GM19467 (cell line): Measurements from ENCODE around the gene ARID1A.
A peak's percentile ranks its signal among the peaks of the same experiment; 100 is the strongest.
"Not testable (repeated sequence)": the region's sequence is repeated elsewhere in the genome, so short reads cannot be mapped to it uniquely, and the experiment has no call there.

Experiments
- ATAC-seq: cut with Tn5 transposase; IDR thresholded peaks from one replicate; pipeline ENCODE4 v1.9.1; 2021; ENCODE audit warnings: mild to moderate bottlenecking, moderate library complexity; ENCODE audit not compliant: unreplicated experiment

Gene ARID1A

DNA sequence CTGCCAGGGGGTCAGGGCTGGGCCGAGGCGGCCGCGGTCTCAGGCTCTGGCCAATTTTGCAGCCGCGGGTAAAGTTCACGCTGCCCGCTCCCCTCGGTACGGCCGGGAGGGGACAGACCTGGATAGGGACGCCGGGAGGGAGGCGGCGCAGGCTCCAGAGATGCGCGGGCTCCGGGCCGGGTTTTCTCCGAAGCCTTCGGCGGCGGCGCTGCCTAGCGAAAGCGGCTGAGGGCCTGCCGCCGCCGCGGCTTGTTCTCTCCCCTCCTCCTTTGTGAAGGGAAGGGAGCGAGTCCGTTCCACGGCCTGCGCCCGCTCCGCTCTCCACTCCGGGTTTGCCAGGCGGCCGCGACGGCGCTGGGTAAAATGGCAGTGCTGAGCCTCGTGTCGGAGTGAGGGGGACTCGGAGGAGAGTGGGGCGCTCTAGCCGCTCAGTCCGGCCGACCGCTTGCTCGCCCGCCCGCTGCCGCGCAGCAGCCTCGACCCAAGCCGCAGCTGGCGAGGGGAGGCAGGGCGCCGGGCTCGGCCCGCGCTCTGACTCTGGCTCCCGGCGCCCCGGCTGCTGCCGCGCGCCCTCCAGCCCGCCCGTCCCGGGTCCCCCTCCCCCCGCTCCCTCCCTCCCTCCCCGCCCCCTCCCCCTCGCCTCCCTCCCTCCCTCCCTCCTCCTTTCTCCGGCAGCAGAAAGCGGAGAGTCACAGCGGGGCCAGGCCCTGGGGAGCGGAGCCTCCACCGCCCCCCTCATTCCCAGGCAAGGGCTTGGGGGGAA is at the start of gene ARID1A:
Gene ARID1A (plus strand): TSS at position 660 of the 763 bp plus-strand sequence. CDS start 389 bp downstream, outside the sequence.
- ATAC-seq: peak; percentile 44

DNA sequence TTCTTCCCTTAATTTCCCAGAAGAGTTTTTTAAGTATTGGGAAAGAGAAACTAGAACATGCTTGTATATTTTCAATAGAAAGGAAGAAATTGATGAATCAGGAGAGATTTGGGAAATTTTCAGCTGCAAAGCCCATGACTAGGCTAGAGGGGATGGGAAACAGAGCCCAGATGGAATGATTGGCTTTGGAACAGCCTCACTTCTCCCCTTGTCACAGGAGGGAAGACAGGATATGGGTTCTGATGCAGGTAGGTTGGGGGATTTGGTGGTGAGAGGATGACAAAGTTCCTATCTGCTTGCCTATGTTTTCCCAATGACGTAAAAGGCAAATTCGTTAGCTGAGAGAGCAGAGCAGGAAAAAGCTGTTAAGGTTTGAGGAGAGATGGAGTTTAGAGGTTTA is 31.0 kb upstream of the ARID1A start:
- ATAC-seq: no peak

DNA sequence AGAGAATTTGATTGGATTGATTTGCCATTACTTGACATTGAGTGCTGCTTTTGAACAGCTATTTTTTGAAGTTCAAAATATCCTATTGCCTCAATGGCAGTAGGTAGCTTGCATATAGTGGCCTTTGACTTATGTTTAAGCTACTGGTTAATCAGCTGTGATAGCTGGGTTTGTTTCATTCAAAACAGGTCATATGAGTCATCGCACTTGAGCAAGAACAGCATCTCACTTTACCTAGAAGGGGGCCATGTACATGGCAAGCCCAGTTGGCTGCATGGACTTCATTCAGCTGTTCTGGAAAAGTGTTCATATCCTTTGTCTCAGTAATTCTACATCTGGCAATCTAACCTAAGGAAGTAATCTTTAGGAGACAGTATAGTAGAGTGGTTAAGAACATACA is 29.0 kb upstream of the ARID1A start:
- no peak for ATAC-seq

DNA sequence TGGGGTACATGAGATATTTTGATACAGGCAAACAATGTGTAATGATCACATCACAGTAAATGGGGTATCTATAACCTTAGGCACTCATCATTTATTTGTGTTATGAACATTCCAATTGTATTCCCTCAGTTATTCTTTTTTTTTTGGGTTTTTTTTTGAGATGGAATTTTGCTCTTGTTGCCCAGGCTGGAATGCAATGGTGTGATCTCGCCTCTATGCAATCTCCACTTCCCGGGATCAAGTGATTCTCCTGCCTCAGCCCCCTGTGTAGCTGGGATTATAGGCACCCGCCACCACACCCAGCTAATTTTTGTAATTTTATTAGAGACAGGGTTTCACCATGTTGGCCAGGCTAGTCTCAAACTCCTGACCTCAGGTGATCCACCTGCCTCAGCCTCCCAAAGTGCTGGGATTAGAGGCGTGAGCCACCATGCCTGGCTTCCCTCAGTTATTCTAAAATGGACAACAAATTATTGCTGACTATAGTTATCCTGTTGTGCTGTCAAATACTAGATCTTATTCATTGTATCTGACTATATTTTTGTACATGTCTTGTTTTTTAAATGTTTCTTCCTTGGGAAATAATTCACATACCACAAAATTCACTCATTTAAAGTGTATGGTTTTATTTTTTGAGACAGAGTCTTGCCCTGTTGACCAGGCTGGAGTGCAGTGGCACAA is 27.6 kb upstream of the ARID1A start:
- not testable (repeated sequence) for ATAC-seq

DNA sequence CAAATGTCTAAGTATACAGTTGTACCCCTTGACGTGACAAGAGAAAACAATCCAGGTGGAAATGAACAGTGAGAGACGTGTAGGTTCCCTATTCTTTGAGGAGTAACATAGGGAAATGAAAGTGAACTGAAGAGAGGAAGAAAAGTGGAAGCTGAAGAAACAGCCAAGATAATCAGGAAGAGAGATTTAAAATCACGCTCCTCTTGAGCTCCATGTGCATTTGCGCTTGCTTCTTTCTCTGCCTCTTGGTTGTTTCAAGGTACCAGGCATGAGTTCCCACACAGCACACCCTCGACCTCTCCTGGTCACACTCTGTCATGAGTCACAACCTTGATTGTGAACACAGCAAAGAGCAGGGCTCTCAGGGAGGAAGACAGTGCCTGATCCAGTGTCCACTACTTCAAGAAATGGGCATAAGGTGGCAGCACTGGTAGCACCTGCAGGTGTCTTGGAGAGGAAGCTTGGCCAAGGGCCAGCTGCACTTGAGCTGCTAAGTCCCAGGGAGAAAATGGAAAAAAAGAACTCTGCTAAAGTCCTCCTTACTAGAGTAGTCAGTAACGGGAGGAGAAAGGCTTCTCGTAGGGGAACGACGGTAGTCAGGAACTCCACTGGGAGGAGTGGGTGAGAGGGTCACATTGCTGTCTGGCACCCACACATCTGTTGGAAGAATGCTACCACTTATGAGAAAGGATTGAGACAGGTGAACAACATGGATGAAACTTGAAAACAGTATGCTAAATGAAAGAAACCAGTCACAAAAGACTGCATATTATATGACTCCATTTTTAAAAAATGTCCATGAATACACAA is 18.3 kb upstream of the ARID1A start:
- no peak for ATAC-seq

DNA sequence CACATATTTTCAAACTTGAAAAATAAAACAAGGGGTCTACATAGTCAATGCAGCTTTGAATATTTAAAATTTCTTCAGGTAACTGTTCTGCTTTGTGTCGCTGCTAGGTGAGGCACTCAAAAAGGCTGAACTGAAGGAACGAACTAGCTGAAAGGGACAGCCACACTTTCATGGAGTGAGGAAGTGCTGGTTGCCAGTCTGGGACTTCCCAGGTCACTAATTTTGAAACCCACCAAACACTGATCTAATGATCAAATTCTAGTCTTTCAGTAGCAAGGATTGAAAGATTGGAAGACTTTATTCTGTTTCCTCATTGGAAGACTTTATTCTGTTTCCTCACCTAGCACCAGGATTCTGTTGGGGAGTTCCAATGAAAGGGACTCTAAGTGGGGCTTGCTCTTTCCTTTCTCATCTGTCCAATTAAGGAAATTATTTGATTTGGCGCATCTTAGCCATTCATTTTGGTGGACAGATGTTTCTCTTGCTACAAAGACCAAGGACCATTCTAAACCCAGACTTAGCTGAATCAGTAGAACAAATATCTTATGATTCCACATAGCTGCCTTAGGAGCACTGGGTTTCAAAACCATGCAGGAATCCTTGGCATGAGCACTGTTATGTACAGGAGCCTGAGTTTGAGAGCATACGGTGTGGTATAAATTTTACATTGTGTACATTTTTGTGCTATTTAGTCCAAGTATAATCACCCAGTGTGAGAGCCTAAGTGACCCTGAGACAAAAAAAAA is 10.9 kb upstream of the ARID1A start:
- ATAC-seq: no peak

- no peak for ATAC-seq
Measured at GRCh38 chr1:26686795-26687194, 9.0 kb upstream of the ARID1A start.

DNA sequence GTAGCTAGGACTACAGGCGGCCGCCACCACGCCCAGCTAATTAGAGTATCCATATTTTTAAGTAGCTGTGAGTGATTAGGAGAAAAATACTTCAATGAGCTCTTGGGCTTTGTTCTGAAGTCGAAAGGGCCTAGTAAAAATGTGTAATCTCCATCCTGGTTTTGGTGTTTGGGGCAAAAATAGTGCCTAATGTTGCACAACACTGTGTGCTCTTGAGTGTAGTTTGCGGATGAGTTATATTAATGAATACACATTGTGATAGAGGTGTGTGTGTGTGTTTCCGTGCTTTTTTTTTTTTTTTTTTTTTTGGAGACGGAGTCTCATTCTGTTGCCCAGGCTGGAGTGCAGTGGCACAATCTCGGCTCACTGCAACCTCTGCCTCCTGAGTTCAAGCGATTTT is 6.3 kb upstream of the ARID1A start:
- no peak for ATAC-seq

GRCh38 chr1:26690157-26690556 is 5.7 kb upstream of the ARID1A start:
- ATAC-seq: no peak

DNA sequence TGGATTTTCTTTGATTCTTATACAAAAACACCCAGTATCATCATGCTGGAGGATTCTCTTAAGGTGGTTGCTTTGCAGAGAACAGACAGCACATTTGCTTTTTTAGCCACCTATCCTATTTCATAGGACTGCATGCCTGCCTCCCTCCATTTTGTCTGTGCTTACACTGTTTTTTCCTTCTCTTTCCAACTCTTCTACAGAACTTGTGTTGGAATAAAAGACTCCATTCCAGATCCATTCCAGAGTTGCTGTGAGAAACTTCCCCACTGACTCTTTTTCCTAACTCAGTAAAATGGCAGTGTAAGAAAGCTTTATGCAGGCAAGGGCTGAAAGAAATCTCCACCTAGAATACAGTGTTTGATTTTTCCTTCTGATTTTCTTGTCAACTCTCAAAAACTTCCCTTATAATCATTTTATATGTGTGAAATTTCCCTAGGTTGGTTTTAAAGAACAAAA is 5.2 kb upstream of the ARID1A start:
- no peak for ATAC-seq

DNA sequence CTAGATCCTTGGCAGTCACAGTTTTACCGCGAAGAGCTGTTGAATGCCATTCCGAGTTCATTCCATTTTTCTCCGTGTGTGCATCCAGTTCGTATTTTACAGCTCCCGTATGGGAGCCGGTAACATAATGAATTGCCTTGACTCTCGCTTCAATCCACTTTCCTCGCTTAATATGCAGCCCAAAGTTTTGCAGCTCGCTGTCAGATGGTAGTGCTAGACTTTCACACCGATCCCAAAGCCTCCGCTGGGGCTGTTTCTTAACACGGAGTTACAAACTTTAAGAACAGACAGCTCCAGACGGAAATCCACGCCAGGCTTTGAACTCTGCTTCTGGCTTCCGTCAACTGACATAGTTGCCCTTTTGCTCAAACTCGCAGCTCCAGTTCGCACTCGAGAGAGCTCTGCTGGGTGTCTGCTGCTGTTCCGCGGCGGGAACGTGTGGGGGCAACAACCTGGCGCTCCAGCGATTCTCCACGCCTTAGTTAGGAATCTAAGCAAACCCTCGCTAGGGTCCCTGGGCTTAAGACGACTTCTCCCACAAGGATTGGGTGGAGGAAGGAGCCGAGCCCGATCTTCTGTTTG is 3.5 kb upstream of the ARID1A start:
- ATAC-seq: no peak

DNA sequence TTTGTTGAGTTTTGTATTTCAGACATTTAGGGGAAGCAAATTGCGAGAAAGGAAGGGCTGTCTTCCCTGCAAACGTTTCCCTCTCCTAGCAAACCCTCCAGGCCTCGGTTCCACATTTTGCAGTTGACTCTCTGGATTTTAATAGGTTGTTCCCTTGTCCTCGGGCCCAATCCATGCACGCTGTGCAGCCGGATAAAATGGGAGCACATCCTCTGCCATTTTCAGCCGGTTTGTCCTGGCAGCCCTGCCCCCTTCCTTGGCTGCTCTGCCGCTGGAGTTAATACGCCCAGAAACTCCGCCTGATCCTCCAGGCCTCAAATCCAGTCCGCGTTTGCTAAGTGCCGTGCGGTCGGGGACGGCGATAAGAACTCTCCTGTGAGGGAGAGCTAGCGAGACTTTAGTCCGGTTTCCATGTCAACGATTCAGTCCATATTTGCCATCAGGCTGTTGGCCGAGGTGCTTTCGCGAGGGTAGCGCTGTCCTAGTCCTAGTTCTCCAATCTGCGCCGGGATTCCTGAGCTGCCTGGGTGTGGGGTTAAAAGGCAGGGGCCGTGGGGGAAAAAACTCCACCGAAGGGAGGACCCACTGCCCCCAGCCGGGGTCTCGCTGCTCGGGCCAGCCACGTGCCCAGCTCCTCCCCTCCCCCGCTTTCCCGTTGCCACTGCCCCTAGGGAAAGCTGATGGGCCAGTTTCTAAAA is 2.9 kb upstream of the ARID1A start:
- ATAC-seq: peak; percentile 29

DNA sequence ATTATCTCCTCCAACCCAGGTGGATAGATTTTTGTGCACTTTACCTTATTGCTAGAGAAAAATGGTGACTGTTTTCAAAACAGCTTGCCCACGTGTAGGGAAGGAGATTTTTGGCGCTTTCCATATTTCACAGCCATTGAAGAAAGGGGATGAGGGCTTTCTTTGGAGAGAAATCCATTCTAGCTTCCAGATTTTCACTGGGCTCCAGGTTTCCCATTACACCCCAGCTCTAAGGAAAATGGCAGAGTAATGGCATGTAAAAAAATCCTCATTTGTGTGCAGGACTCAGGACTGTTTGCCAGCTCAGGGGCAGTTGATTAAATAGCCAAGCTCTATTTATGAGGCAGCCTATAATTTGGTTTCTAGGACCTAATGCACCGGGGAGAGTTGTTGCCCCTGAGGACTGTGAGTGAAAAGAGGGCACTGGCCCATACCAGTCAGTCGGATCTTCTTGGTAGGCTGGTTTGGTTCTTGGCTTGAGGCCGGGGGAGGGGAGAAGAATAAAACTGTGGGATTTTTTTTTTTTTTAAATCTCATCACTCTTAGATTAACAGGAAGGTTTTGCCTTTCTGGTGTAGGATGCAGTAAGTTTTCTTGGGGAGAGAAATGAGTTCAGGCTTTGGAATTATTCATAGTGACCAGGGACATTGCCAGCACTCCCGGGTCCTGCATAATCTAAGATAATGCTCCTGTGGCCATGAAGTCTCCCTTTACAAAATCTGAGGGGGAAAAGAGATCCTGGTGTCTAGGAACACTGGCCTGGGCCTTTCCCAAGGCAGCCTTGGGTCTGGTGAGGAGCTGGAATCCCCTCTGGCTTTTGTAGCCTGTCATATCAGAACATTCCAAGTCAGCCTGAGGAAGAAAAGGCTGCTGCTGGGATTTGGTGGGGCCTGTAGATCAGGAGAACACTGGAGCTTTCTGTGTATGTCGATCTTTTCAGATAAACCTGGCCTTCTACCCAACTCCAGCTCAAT is 1.9 kb upstream of the ARID1A start:
- no peak for ATAC-seq

DNA sequence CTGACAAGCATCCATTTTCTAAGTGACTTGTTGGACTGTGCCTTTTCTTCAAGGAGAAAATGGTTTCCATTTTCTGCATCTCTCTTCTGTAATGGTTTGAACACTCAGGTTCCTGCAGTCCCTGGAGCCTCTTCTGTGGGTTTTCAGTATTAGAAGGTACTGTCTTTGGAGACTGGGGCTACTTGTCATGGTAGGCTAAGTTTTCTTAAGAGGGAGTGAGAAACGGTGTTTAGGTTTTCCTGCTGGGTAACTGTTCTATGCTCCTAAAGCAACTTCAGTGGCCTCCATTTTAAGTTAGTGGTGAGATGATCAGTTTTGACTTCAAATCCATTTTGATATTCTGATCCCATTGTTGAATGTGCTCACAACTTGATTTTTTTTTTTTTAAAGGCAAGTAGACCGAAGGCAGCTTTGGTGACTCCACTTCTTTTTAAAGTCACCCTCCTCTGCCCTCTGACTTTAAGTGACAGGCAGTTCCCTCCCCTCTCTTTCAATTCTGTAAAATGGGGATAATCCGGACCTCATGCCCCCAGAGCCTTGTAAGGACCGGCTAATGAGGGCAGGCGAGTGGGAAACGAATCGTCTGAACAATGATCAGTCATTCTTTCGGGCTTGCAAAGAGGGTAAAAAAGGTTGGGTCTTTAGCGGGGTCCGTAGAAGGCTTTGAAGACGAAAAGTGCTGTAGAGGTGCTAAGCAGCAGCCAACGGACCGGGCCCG is 1.0 kb upstream of the ARID1A start:
- no peak for ATAC-seq

DNA sequence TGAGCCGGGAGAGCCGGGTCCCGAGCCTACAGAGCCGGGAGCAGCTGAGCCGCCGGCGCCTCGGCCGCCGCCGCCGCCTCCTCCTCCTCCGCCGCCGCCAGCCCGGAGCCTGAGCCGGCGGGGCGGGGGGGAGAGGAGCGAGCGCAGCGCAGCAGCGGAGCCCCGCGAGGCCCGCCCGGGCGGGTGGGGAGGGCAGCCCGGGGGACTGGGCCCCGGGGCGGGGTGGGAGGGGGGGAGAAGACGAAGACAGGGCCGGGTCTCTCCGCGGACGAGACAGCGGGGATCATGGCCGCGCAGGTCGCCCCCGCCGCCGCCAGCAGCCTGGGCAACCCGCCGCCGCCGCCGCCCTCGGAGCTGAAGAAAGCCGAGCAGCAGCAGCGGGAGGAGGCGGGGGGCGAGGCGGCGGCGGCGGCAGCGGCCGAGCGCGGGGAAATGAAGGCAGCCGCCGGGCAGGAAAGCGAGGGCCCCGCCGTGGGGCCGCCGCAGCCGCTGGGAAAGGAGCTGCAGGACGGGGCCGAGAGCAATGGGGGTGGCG is 371 bp downstream of the ARID1A start:
- no peak for ATAC-seq

DNA sequence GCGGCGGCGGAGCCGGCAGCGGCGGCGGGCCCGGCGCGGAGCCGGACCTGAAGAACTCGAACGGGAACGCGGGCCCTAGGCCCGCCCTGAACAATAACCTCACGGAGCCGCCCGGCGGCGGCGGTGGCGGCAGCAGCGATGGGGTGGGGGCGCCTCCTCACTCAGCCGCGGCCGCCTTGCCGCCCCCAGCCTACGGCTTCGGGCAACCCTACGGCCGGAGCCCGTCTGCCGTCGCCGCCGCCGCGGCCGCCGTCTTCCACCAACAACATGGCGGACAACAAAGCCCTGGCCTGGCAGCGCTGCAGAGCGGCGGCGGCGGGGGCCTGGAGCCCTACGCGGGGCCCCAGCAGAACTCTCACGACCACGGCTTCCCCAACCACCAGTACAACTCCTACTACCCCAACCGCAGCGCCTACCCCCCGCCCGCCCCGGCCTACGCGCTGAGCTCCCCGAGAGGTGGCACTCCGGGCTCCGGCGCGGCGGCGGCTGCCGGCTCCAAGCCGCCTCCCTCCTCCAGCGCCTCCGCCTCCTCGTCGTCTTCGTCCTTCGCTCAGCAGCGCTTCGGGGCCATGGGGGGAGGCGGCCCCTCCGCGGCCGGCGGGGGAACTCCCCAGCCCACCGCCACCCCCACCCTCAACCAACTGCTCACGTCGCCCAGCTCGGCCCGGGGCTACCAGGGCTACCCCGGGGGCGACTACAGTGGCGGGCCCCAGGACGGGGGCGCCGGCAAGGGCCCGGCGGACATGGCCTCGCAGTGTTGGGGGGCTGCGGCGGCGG is 1.0 kb downstream of the ARID1A start:
- no peak for ATAC-seq

GRCh38 chr1:26697431-26697977 is 1.7 kb downstream of the ARID1A start:
- no peak for ATAC-seq
